NT2/D1 (cell line): Measurements from ENCODE around the gene KRTAP3-2.

Source experiments
- SUZ12 ChIP-seq: IDR thresholded peaks from 2 replicates; pipeline ENCODE4 v1.6.1; 2011; ENCODE audit not compliant: insufficient read length, insufficient read depth; ENCODE audit errors: extremely low read depth
- YY1 ChIP-seq: IDR thresholded peaks from 2 replicates; pipeline ENCODE4 v1.6.1; 2011; ENCODE audit not compliant: insufficient read length, insufficient read depth
- ZNF274 ChIP-seq: IDR thresholded peaks from 2 replicates; pipeline ENCODE4 v1.6.1; 2011; ENCODE audit warnings: mild to moderate bottlenecking, low read depth, low read length

DNA sequence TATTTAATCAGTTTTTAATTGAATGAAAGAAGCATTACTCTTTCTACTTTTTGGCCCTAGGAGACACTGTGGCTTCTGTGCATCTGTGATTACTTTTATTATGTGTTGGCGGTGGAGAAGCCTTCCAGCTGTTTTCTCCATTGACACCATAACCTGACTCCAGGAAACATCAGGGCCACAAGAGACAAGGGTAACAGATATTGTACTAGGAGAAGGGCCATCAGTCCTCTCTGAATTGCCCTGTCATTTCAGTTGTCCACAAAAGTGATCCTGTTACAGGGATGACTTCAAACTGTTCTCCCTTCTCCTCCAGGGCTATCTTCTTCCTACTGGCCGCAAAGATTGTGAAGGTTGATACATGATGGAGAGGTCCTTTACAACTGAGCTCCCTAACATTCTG is 47.6 kb downstream of the KRTAP3-2 start:
- TF ChIP-seq ZNF274 (no peak), SUZ12 (no peak), YY1 (no peak)
